CD4-positive, alpha-beta T cell treated with Interleukin-15 for 1 hour (primary cell): ENCODE measurements around the gene SUFU.

ENCODE experiments used
- DNase-seq: peaks from one replicate; pipeline ENCODE4 v3.0.0-alpha.2; 2020

Gene SUFU

GRCh38 chr10:102480396-102480795 lies 23.4 kb upstream of the SUFU start:
- no peak for DNase-seq

GRCh38 chr10:102484021-102484420 lies 19.8 kb upstream of the SUFU start:
- no peak for DNase-seq

- no peak for DNase-seq
Observed at GRCh38 chr10:102485093-102485784, 18.5 kb upstream of the SUFU start.

GRCh38 chr10:102491136-102491535 lies 12.6 kb upstream of the SUFU start:
- no peak for DNase-seq

GRCh38 chr10:102492344-102492939 lies 11.3 kb upstream of the SUFU start:
- DNase-seq = no peak

- no peak for DNase-seq
Observed at GRCh38 chr10:102492983-102493382, 10.8 kb upstream of the SUFU start.

- DNase-seq = no peak
Observed at GRCh38 chr10:102493771-102494170, 10.0 kb upstream of the SUFU start.

GRCh38 chr10:102497545-102497944 lies 6.2 kb upstream of the SUFU start:
- DNase-seq = no peak

- no peak for DNase-seq
Observed at GRCh38 chr10:102499356-102499755, 4.4 kb upstream of the SUFU start.

- DNase-seq = peak; percentile 1
Observed at GRCh38 chr10:102500686-102501085, 3.1 kb upstream of the SUFU start.

- DNase-seq = no peak
Observed at GRCh38 chr10:102501201-102502028, 2.4 kb upstream of the SUFU start.

- peak; percentile 99 for DNase-seq
Observed at GRCh38 chr10:102502029-102502336, 1.8 kb upstream of the SUFU start.

GRCh38 chr10:102502337-102503151 lies 1.2 kb upstream of the SUFU start, which contains the start of gene ACTR1A:
Gene ACTR1A (minus strand): TSS chr10:102502712. CDS start chr10:102502647, 65 bp downstream.
- DNase-seq = peak; percentile 97

GRCh38 chr10:102504179-102504975 lies 605 bp downstream of the SUFU start:
- no peak for DNase-seq

GRCh38 chr10:102504976-102505300 lies 1.2 kb downstream of the SUFU start:
- DNase-seq = no peak

GRCh38 chr10:102505462-102506115 lies 1.8 kb downstream of the SUFU start:
- DNase-seq = no peak

- no peak for DNase-seq
Observed at GRCh38 chr10:102507521-102507920, 3.7 kb downstream of the SUFU start.

GRCh38 chr10:102508506-102508905 lies 4.7 kb downstream of the SUFU start:
- no peak for DNase-seq

GRCh38 chr10:102509387-102509786 lies 5.6 kb downstream of the SUFU start:
- DNase-seq = no peak

GRCh38 chr10:102511583-102512274 lies 8.0 kb downstream of the SUFU start:
- DNase-seq = no peak
